GM12878 (cell line): Measurements from ENCODE around the gene HOXA1. TPM values are rescaled to one million over a fixed set of nuclear protein-coding genes. Genes with fewer than 3 reads are reported as not detected.
A peak's percentile ranks its signal among the peaks of the same experiment; 100 is the strongest.

Experiments
- ATAC-seq: fragments of 200-7000 bp; cut with Tn5 transposase; 3 replicates; pipeline ENCODE4 v1.9.1; 2020; ENCODE audit warnings: mild to moderate bottlenecking, moderate library complexity
- BruUV-seq: library from RNA; stranded (reverse); fragments of 400-500 nt; replicated peaks from 2 replicates; lab custom pipeline; 2021; lab: Mats Ljungman, UMichigan
- CTCF ChIA-PET: fragments of 300-600 bp; sonication (Branson Sonifier 250); formaldehyde crosslinking; extraction: SDS; loops from one replicate; lab custom pipeline; 2021; ENCODE audit warnings: inconsistent platforms; lab: Yijun Ruan, JAX
- POLR2A ChIA-PET: fragments of 350-600 bp; formaldehyde crosslinking; extraction: SDS; loops from one replicate; lab custom pipeline; 2021; ENCODE audit warnings: inconsistent platforms; lab: Charles Lee
- RAD21 ChIA-PET: fragments of 300-600 bp; sonication (Branson Sonifier 250); formaldehyde crosslinking; loops from one replicate; lab custom pipeline; 2023; ENCODE audit warnings: antibody characterized with exemption; ENCODE audit not compliant: unreplicated experiment; lab: Charles Lee
- SMC1A ChIA-PET: fragments of 300-600 bp; sonication (Branson Sonifier 250); formaldehyde crosslinking; loops from one replicate; lab custom pipeline; 2023; ENCODE audit not compliant: unreplicated experiment, uncharacterized antibody; lab: Charles Lee
- DNase-seq: peaks from one replicate; pipeline ENCODE4 v3.0.0-alpha.2; 2011; ENCODE audit warnings: low read depth, low spot score
- FAIRE-seq: peaks from 3 replicates; lab custom pipeline; 2011; peaks lifted over from hg19 to GRCh38; lab: Jason Lieb, UNC
- H2AFZ ChIP-seq: 2 replicates; pipeline ENCODE4 v1.6.0; 2011; ENCODE audit warnings: low read depth, low read length, control low read depth; ENCODE audit not compliant: control insufficient read depth
- H3K27ac ChIP-seq: 2 replicates; pipeline ENCODE4 v1.5.1; 2011; ENCODE audit warnings: control low read depth; ENCODE audit not compliant: control insufficient read depth, insufficient read depth
- H3K27me3 ChIP-seq, 2 experiments: replicated peaks in 1 of 2; 2 replicates each; pipeline versions ENCODE4 v1.6.0 to v1.6.1; 2011; ENCODE audit warnings: low read length in 1 of 2; ENCODE audit not compliant: control insufficient read depth in 2 of 2, insufficient read depth in 2 of 2
- H3K36me3 ChIP-seq, 2 experiments: 2 replicates each; pipeline ENCODE4 v1.5.1; 2011; ENCODE audit warnings: low read length in 1 of 2; ENCODE audit not compliant: control insufficient read depth in 2 of 2, insufficient read depth in 2 of 2
- H3K4me1 ChIP-seq: 2 replicates; pipeline ENCODE4 v1.6.1; 2011; ENCODE audit warnings: mild to moderate bottlenecking, low read length, moderate library complexity, mixed read lengths; ENCODE audit not compliant: control insufficient read depth, insufficient read depth
- H3K4me2 ChIP-seq: 2 replicates; pipeline ENCODE4 v1.6.0; 2011; ENCODE audit warnings: control low read depth; ENCODE audit not compliant: control insufficient read depth, insufficient read depth
- H3K4me3 ChIP-seq: fragments of 200-600 bp; sonication (generic); 2 replicates; pipeline ENCODE4 v1.5.1; 2016
- H3K79me2 ChIP-seq: 2 replicates; pipeline ENCODE4 v1.6.0; 2011; ENCODE audit warnings: low read length; ENCODE audit not compliant: control insufficient read depth, insufficient read depth
- H3K9ac ChIP-seq: 2 replicates; pipeline ENCODE4 v1.8.0; 2011; ENCODE audit warnings: low read length, control low read depth, mixed read lengths; ENCODE audit not compliant: control insufficient read depth, insufficient read depth
- H3K9me3 ChIP-seq: replicated peaks from 3 replicates; pipeline ENCODE4 v1.5.1; 2011; ENCODE audit warnings: mild to moderate bottlenecking, low read length; ENCODE audit not compliant: control insufficient read depth, insufficient read depth
- H4K20me1 ChIP-seq: 2 replicates; pipeline ENCODE4 v1.6.0; 2011; ENCODE audit not compliant: control insufficient read depth, insufficient read depth
- BCL11A ChIP-seq: IDR thresholded peaks from 2 replicates; pipeline ENCODE4 v1.6.1; 2011; ENCODE audit warnings: low read depth, low read length
- EED ChIP-seq: sonication (generic); IDR thresholded peaks from 2 replicates; pipeline ENCODE4 v1.6.1; 2016; ENCODE audit warnings: antibody characterized with exemption, low read depth
- EP300 ChIP-seq, 2 experiments: fragments of 150-350 bp in 1 of 2; IDR thresholded peaks; 2 replicates each; pipeline ENCODE4 v1.6.1; 2011 to 2012; ENCODE audit warnings: low read depth in 2 of 2, low read length in 2 of 2, borderline replicate concordance in 1 of 2, improper control_type of control experiment in 1 of 2, inconsistent platforms in 1 of 2; ENCODE audit not compliant: control insufficient read depth in 1 of 2
- ESRRA ChIP-seq: IDR thresholded peaks from 2 replicates; pipeline ENCODE4 v1.6.1; 2012; ENCODE audit warnings: mild to moderate bottlenecking, low read length, improper control_type of control experiment
- HDAC2 ChIP-seq: fragments of 200-600 bp; sonication (generic); IDR thresholded peaks from 2 replicates; pipeline ENCODE4 v1.6.1; 2017
- MEF2B ChIP-seq: fragments of 450-650 bp; IDR thresholded peaks from 2 replicates; pipeline ENCODE4 v1.6.1; 2018; ENCODE audit warnings: mild to moderate bottlenecking, moderate library complexity; ENCODE audit not compliant: partially characterized antibody, poor library complexity, severe bottlenecking
- MXI1 ChIP-seq: fragments of 150-350 bp; IDR thresholded peaks from 2 replicates; pipeline ENCODE4 v1.6.1; 2011; ENCODE audit warnings: low read depth, mild to moderate bottlenecking, inconsistent platforms, low read length, improper control_type of control experiment
- NFYB ChIP-seq: IDR thresholded peaks from 2 replicates; pipeline ENCODE4 v1.6.1; 2011; ENCODE audit warnings: low read depth, mild to moderate bottlenecking, low read length, improper control_type of control experiment, moderate library complexity; ENCODE audit not compliant: insufficient read depth
- NRF1 ChIP-seq: conservative IDR thresholded peaks from 2 replicates; pipeline ENCODE4 v1.6.1; 2011; ENCODE audit warnings: mild to moderate bottlenecking, low read depth, low read length, improper control_type of control experiment
- WGBS: methylation state at CpG from one replicate; pipeline ENCODE4 v1.1.6; 2016; ENCODE audit warnings: low lambda C conversion rate; ENCODE audit not compliant: insufficient replicate concordance, insufficient coverage; ENCODE audit errors: missing lambda C conversion rate; 5-methylcytosine and 5-hydroxymethylcytosine counted together
- in situ Hi-C: fragments of 300-500 bp; cut with MboI; formaldehyde crosslinking; loops from 9 replicates; pipeline ENCODE4 v1.14.3; 2018; ENCODE audit warnings: mixed read lengths
- intact Hi-C: fragments of 100-400 bp; cut with micrococcal nuclease; formaldehyde crosslinking; loops from one replicate; pipeline ENCODE4 v1.14.2; 2022; ENCODE audit not compliant: unreplicated experiment
- polyA plus RNA-seq, 11 experiments: library from polyadenylated mRNA; depleted of rRNA in 4 of 11; unstranded in 6 of 11; stranded (reverse) in 5 of 11; fragments of >200 nt; fragmentation: Nextera tagmentation in 4 of 11; fragmentation: Illumina TruSeq in 1 of 11; extraction: Ambion mirVana in 4 of 11; extraction: Trizol in 1 of 11; gene quantifications; 1 replicate in 1 of 11; 2 replicates in 10 of 11; pipeline versions ENCODE4 v1.2.1 to v1.2.3, GENCODE V29; 2011 to 2016; ENCODE audit warnings: inconsistent platforms in 2 of 11, missing spikeins in 2 of 11, low read depth in 1 of 11
- total RNA-seq, 4 experiments: library from RNA; depleted of rRNA in 3 of 4; stranded (reverse); fragments of >200 nt in 3 of 4; fragmentation: Illumina TruSeq in 1 of 4; extraction: Trizol in 1 of 4; gene quantifications; 2 replicates each; pipeline versions ENCODE4 v1.2.1 to v1.2.3, GENCODE V29; 2013 to 2021

Gene HOXA1
- total and polyA plus RNA-seq, 10 of the 15 experiments (the other 5 are each of a cell fraction or from before 2014, with no cell fraction given) = 0.06 to 1.7 (median 0.18) TPM; not detected in 3

DNA sequence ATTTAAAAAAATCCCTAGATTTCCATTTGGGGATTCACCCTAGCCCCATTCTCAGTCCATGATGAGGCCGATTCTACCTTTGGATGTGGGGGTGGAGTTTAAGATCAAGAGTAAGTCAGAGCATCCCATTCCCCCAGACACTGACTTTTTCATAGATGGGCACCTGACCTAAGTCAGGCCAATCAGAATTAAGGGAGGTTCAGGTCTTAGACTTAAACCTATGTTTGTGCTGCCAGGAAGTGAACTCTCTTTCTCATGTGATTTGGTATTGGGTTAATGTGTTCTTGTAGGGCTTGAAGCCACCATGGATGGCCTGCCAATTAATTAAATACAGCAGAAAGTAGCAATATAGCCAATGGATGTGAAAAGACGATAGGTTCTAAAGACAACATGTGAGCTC, 30.1 kb downstream of the HOXA1 start:
- intact Hi-C loops = no loop called here

DNA sequence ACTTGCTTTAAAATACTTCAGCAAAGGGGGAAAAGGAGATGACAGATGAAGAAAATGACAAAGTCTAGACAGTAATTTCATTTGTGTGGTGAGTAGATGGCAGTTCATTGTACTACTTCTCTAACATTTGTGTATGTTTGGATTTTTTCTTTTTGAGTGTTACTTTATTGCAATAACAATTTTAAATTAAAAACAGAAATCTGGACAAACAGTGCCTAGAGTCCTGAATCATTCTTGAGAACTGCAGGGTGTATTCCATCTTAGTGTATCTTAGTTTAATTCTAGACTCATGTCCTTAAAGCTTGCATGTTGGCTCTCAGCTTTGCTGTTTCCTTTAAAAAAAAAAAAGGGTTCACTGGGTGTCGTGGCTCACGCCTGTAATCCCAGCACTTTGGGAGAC, 31.1 kb downstream of the HOXA1 start:
- Histone ChIP-seq H3K9me3 (no peaks in the 10 kb centered on the region), H3K4me3 (no peak overlapping the region), H3K79me2 (no peaks in the 10 kb centered on the region), H3K27me3 (no peaks in the 10 kb centered on the region), H3K27ac (no peak overlapping the region), H3K4me1 (no peaks in the 10 kb centered on the region), H3K36me3 (no peaks in the 10 kb centered on the region), H3K4me2 (no peak overlapping the region), H4K20me1 (no peaks in the 10 kb centered on the region), H3K9ac (no peak overlapping the region), H2AFZ (no peak overlapping the region)
- BruUV-seq = no TSS peak
- RAD21 ChIA-PET = interaction anchor here (1.1 to 2.1 kb wide), 3 partner anchors 19 to 383 kb away, joined by 3 to 5 read pairs (median 4); no protein-coding TSS in a partner anchor
- in situ Hi-C loops (no loop called here), intact Hi-C loops (no loop called here)
- SMC1A ChIA-PET = interaction anchor here (0.9 to 2.2 kb wide), 5 partner anchors 10 to 366 kb away, joined by 3 to 8 read pairs (median 3); no protein-coding TSS in a partner anchor
- DNase-seq = no peak
- CTCF ChIA-PET = interaction anchor here (0.6 to 1.4 kb wide), 5 partner anchors 9 to 347 kb away, joined by 3 to 5 read pairs (median 3); no protein-coding TSS in a partner anchor
- WGBS = 81% methylated on average over 2 of the region's 2 CpGs
- no peak for FAIRE-seq
- no peak for ATAC-seq
- no peak for TF ChIP-seq MXI1
- no peak for TF ChIP-seq BCL11A
- TF ChIP-seq ESRRA = no peak
- no peak for TF ChIP-seq HDAC2
- TF ChIP-seq EP300 (IDR thresholded peaks at IDR 0.05; ENCODE audit: borderline replicate concordance in 1 of 2, control insufficient read depth in 1 of 2, low read depth in 2 of 2, low read length in 2 of 2) = no peak
- no peak for TF ChIP-seq MEF2B
- no peak for TF ChIP-seq NFYB
- no peak for TF ChIP-seq NRF1
- POLR2A ChIA-PET = interaction anchor here (0.7 kb wide), 1 partner anchor 85 kb away, joined by 3 read pairs; no protein-coding TSS in a partner anchor

More for the DNA sequence above, 30.1 kb downstream of the HOXA1 start:
- Histone ChIP-seq H3K4me2 (no peak overlapping the region), H3K27ac (no peak overlapping the region), H3K79me2 (no peaks in the 10 kb centered on the region), H3K4me1 (no peaks in the 10 kb centered on the region), H3K36me3 (no peaks in the 10 kb centered on the region), H3K27me3 (no peaks in the 10 kb centered on the region), H2AFZ (no peak overlapping the region), H3K4me3 (no peak overlapping the region), H3K9ac (no peak overlapping the region), H4K20me1 (no peaks in the 10 kb centered on the region), H3K9me3 (no peaks in the 10 kb centered on the region)
- FAIRE-seq (no peak), ATAC-seq (no peak), DNase-seq (no peak)
- TF ChIP-seq EED (no peak), NFYB (0 out of 2 replicates have a peak, but pooled peaks have one; percentile 18)
- POLR2A ChIA-PET = interaction anchor here (0.8 to 1.9 kb wide), 2 partner anchors 9 to 18 kb away, joined by 3 to 8 read pairs; no protein-coding TSS in a partner anchor
- no TSS peak for BruUV-seq
- in situ Hi-C loops = no loop called here
- SMC1A ChIA-PET = interaction anchor here (0.9 to 2.2 kb wide), 4 partner anchors 8 to 203 kb away, joined by 3 to 8 read pairs (median 4); no protein-coding TSS in a partner anchor
- CTCF ChIA-PET = interaction anchor here (1.3 kb wide), 1 partner anchor 18 kb away, joined by 3 read pairs; no protein-coding TSS in a partner anchor
- RAD21 ChIA-PET = interaction anchor here (0.9 to 2.1 kb wide), 3 partner anchors 18 to 27 kb away, joined by 3 to 5 read pairs (median 3); no protein-coding TSS in a partner anchor
- 59% methylated on average over 2 of the region's 2 CpGs for WGBS
